ENCODE measurements around the gene FAM177B.

The FAM177B gene

DNA sequence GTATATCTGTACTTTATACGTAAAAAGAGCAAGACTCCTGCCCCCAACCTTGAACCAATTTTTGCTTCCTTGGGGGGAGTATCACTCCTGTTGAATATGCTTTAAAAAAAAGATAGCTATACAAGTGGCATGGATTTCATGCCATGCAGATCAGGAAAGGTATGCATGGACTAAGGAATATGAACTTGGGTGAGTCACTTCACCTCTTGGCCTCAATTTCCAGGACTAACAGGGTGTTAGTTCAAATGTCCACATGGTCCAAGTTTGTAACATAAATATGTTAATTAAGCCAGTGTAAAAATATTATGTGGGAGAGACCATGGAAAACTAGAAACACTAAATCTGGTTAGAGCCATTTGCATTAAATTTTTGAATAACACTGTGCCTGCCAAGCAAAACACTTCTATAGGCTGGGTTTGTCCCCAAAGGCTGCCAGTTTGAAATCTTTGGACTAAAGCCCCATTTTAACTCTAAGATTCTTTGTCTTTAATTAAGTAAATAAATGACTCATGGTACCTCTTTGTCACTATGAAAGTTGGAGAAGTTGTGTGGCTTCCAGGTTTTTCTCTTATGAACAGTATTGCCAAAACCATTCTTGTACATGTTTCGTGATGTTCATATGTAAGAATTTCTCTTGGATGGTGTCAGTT is 33.1 kb downstream of the FAM177B start:
- TF ChIP-seq CTCF (IDR thresholded peaks at IDR 0.05): no peak
- Histone ChIP-seq H3K36me3 (no peaks in the 10 kb centered on the region), H3K27me3 (no peaks in the 10 kb centered on the region), H3K4me1 (ENCODE audit: control insufficient read depth in 1 of 2, insufficient read depth in 1 of 2, low read depth in 1 of 2, low read length in 1 of 2) (peaks cover 0 to 10% of the 10 kb centered on the region in 2 experiments), H3K4me3 (ENCODE audit: low read depth in 1 of 2, low read length in 1 of 2) (no peak overlapping the region), H3K27ac (no peak overlapping the region), H3K9me3 (peaks cover 5% of the 10 kb centered on the region)

GRCh38 chr1:222772996-222773379 is 36.0 kb downstream of the FAM177B start:
- Histone ChIP-seq H3K4me3 (ENCODE audit: low read depth in 1 of 2, low read length in 1 of 2) (no peak overlapping the region), H3K27me3 (no peaks in the 10 kb centered on the region), H3K27ac (no peak overlapping the region), H3K9me3 (peaks cover 5% of the 10 kb centered on the region), H3K36me3 (no peaks in the 10 kb centered on the region), H3K4me1 (ENCODE audit: control insufficient read depth in 1 of 2, insufficient read depth in 1 of 2, low read depth in 1 of 2, low read length in 1 of 2) (peaks cover 0 to 10% of the 10 kb centered on the region in 2 experiments)
- TF ChIP-seq CTCF (IDR thresholded peaks at IDR 0.05): no peak

GRCh38 chr1:222777463-222777862 is 40.5 kb downstream of the FAM177B start:
- no peak overlapping the region for H3K27ac ChIP-seq
- no peak overlapping the region for H3K4me3 ChIP-seq (ENCODE audit: low read depth in 1 of 2, low read length in 1 of 2)
- no peaks in the 10 kb centered on the region for H3K9me3 ChIP-seq
- H3K4me1 ChIP-seq (ENCODE audit: control insufficient read depth in 1 of 2, insufficient read depth in 1 of 2, low read depth in 1 of 2, low read length in 1 of 2): peaks cover 0 to 6% of the 10 kb centered on the region in 2 experiments
- no peak for TF ChIP-seq CTCF (IDR thresholded peaks at IDR 0.05)
- H3K36me3 ChIP-seq: no peaks in the 10 kb centered on the region
- no peaks in the 10 kb centered on the region for H3K27me3 ChIP-seq

DNA sequence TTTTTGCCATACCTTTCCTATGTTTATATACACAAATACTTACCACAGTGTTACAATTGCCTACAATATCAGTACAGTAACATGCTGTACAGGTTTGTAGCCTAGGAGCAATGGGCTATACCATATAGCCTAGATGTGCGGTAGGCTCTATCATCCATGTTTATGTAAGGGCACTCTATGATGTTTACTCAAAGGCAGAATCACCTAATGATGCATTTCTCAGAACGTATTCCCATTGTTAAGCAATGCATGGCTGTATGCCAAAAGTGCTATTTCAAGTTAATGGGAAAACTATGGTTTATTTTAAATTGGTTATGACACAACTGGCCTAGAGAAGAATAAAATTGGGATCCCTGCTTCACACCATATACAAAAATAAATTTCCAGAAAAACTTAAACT is 41.0 kb downstream of the FAM177B start:
- no peak overlapping the region for H3K4me3 ChIP-seq (ENCODE audit: low read depth in 1 of 2, low read length in 1 of 2)
- no peak for TF ChIP-seq CTCF (IDR thresholded peaks at IDR 0.05)
- no peaks in the 10 kb centered on the region for H3K36me3 ChIP-seq
- no peaks in the 10 kb centered on the region for H3K27me3 ChIP-seq
- H3K4me1 ChIP-seq (ENCODE audit: control insufficient read depth in 1 of 2, insufficient read depth in 1 of 2, low read depth in 1 of 2, low read length in 1 of 2): peaks cover 0 to under 1% of the 10 kb centered on the region in 2 experiments
- H3K9me3 ChIP-seq: no peaks in the 10 kb centered on the region
- no peak overlapping the region for H3K27ac ChIP-seq

DNA sequence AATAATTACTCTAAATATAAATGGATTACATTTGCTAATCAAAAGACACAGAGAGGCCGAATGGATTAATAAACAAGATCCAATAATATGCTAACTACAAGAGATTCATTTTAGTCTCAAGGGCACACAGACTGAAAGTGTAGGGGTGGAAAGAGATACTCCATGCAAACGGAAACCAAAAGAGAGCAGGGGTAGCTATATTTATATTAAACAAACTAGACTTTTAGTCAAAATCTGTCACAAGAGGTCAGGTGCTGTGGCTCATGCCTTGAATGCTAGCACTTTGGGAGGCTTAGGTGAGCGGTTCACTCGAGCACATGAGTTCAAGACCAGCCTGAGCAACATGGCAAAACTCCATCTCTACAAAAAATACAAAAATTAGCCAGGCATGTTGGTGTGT is 44.2 kb downstream of the FAM177B start:
- Histone ChIP-seq H3K27ac (no peak overlapping the region), H3K27me3 (peaks cover 24% of the 10 kb centered on the region), H3K36me3 (no peaks in the 10 kb centered on the region), H3K4me1 (ENCODE audit: control insufficient read depth in 1 of 2, insufficient read depth in 1 of 2, low read depth in 1 of 2, low read length in 1 of 2) (no peaks in the 10 kb centered on the region), H3K9me3 (no peaks in the 10 kb centered on the region), H3K4me3 (ENCODE audit: low read depth in 1 of 2, low read length in 1 of 2) (no peak overlapping the region)
- TF ChIP-seq CTCF (IDR thresholded peaks at IDR 0.05): no peak

Data from neutrophil (primary cell).